Thyroid gland (tissue), 4 donors: ENCODE measurements around the gene MORF4L1. TPM values are rescaled to one million over a fixed set of nuclear protein-coding genes. Genes with fewer than 3 reads are reported as not detected.

Source experiments
- DNase-seq, 2 donors: peaks; one replicate each; pipeline ENCODE4 v3.0.0-alpha.2; 2019
- H3K27ac ChIP-seq, 3 donors: fragments of 200-600 bp; sonication (generic); 1 replicate in 2 of 3; 2 replicates in 1 of 3; pipeline ENCODE4 v1.5.1; 2016 to 2019; ENCODE audit warnings: mild to moderate bottlenecking in 1 of 3, moderate library complexity in 1 of 3
- H3K27me3 ChIP-seq: fragments of 200-600 bp; sonication (generic); one replicate; pipeline ENCODE4 v1.5.1; 2019
- H3K36me3 ChIP-seq, 2 donors: fragments of 200-600 bp; sonication (generic); one replicate each; pipeline ENCODE4 v1.5.1; 2016 to 2019
- H3K4me1 ChIP-seq, 2 donors: fragments of 200-600 bp; sonication (generic); one replicate each; pipeline ENCODE4 v1.5.1; 2017 to 2019
- H3K4me3 ChIP-seq, 3 donors: fragments of 200-600 bp; sonication (generic); replicated peaks in 1 of 3; 1 replicate in 2 of 3; 2 replicates in 1 of 3; pipeline ENCODE4 v1.5.1; 2016; ENCODE audit warnings: mild to moderate bottlenecking in 1 of 3
- H3K9me3 ChIP-seq: fragments of 200-600 bp; sonication (generic); one replicate; pipeline ENCODE4 v1.5.1; 2017
- POLR2A ChIP-seq, 2 donors: fragments of 450-650 bp; IDR thresholded peaks; one replicate each; pipeline ENCODE4 v1.6.1; 2017; ENCODE audit warnings: antibody characterized with exemption in 2 of 2, mild to moderate bottlenecking in 2 of 2, moderate library complexity in 1 of 2
- WGBS, 2 donors: methylation state at CpG; one replicate each; pipeline ENCODE4 v1.1.5; 2017; 5-methylcytosine and 5-hydroxymethylcytosine counted together
- intact Hi-C: fragments of 100-400 bp; cut with DNase I; formaldehyde crosslinking; loops from one replicate; pipeline ENCODE4 v1.15.1; 2023
- total RNA-seq, 4 donors: library from RNA; depleted of rRNA; stranded (reverse); fragments of >200 nt; gene quantifications; one replicate each; pipeline ENCODE4 v1.2.3, GENCODE V29; 2016
- TF ChIP-seq, protein P1 (sequence below), 6 experiments: fragments of 200-600 bp in 3 of 6; fragments of 450-650 bp in 3 of 6; sonication (generic) in 3 of 6; IDR thresholded peaks; one replicate each; pipeline ENCODE4 v1.5.1; 2016 to 2019; ENCODE audit warnings: antibody characterized with exemption in 6 of 6, mild to moderate bottlenecking in 2 of 6, inconsistent platforms in 1 of 6, moderate library complexity in 1 of 6

Gene MORF4L1
- total RNA-seq, 4 donors from 2014 or later, result 264 to 326 (median 298) TPM

DNA sequence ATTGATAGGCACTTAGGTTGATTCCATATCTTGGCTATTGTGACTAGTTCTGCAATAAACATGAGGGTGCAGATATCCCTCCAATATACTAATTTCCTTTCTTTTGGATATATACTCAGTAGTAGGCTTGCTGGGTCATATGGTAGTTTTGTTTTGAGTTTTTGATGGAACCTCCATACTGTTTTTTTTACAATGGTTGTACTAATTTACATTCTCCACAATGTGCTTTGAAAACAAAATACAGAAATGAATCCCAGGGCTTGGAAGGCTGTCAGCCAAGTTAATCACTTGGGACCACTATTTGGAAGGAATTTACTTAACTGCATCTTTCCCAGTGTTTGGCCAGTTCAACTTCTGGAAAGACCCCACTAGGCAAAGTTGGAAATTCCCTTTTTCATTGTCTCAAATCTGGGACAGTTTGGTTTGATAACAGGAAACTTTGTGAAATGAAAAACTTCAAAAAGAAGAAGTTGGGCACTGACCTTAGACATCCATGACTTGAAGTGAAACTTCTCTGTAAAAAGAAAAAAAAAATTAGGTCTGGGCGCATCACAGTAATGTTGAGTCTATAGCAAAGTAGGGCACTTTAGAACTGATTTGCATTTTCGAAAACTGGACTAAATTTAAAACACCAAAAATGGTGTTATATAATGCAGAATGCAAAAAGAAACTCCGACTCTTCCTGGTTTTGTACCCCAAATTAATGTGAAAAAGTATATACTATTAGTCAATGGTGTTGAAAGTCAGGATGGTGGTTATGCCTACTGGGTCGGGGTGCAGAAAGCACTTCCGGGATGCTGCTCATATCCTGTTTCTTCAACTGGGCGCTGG is 66.2 kb downstream of the MORF4L1 start:
- no peak for DNase-seq
- Histone ChIP-seq H3K4me1 (peaks cover 0 to 13% of the 10 kb centered on the region in 2 donors), H3K9me3 (no peaks in the 10 kb centered on the region), H3K27ac (no peak overlapping the region), H3K27me3 (no peaks in the 10 kb centered on the region), H3K4me3 (no peak overlapping the region), H3K36me3 (no peaks in the 10 kb centered on the region)
- intact Hi-C loops, result no loop called here
- TF ChIP-seq, protein P1, sequence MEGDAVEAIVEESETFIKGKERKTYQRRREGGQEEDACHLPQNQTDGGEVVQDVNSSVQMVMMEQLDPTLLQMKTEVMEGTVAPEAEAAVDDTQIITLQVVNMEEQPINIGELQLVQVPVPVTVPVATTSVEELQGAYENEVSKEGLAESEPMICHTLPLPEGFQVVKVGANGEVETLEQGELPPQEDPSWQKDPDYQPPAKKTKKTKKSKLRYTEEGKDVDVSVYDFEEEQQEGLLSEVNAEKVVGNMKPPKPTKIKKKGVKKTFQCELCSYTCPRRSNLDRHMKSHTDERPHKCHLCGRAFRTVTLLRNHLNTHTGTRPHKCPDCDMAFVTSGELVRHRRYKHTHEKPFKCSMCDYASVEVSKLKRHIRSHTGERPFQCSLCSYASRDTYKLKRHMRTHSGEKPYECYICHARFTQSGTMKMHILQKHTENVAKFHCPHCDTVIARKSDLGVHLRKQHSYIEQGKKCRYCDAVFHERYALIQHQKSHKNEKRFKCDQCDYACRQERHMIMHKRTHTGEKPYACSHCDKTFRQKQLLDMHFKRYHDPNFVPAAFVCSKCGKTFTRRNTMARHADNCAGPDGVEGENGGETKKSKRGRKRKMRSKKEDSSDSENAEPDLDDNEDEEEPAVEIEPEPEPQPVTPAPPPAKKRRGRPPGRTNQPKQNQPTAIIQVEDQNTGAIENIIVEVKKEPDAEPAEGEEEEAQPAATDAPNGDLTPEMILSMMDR (IDR thresholded peaks at IDR 0.05), result no peak
- no peak for TF ChIP-seq POLR2A (IDR thresholded peaks at IDR 0.05)
- WGBS, 2 donors, result 73 to 75% methylated on average over 6 of the region's 6 CpGs

DNA sequence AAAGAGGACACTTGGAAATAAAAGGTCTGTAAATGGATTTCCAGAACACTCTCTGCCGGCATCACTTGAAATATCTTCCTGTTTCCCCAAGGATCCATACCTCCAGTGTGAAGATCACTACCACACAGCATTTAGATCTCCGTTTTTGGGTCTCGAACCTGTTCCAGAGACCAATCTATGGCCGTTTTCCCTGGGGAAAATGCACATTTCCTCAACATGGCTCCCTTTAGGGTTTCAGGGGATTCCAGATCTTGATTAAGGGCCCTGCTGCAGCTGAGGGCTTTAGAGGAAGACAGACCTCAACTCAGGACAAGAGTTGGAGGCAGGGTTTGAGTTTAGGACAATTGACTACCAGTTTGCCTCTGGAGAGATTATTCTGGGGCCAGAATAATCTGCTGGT is 70.1 kb downstream of the MORF4L1 start:
- WGBS, 2 donors, result 91 to 98% methylated on average over 4 of the region's 4 CpGs
- Histone ChIP-seq H3K27ac (no peak overlapping the region), H3K4me3 (no peak overlapping the region), H3K36me3 (no peaks in the 10 kb centered on the region), H3K9me3 (no peaks in the 10 kb centered on the region), H3K4me1 (peaks cover 7 to 15% of the 10 kb centered on the region in 2 donors), H3K27me3 (no peaks in the 10 kb centered on the region)
- TF ChIP-seq, protein P1 (IDR thresholded peaks at IDR 0.05), result no peak
- no peak for TF ChIP-seq POLR2A (IDR thresholded peaks at IDR 0.05)
- DNase-seq, result no peak
- intact Hi-C loops, result no loop called here

DNA sequence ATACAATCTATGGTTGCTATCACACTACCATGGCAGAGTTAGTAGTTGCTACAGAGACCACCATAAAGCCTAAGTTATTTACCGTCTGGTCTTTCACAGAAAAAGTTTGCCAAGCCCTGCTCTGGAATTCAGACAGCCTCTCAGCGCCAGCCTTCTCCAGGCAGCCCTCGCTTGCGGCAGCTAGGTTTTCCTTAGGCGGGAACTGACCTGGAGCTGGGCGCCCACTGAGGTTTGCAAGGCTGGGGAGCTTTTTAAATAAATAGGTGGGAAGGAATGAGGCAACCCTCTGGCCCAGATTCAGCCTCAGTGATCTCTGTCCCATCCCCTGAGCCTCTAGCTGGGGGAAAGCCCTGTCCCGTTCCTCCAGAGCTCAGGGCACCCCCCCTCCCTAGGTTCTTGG is 71.0 kb downstream of the MORF4L1 start:
- Histone ChIP-seq H3K36me3 (no peaks in the 10 kb centered on the region), H3K4me1 (peaks cover 7 to 11% of the 10 kb centered on the region in 2 donors), H3K9me3 (no peaks in the 10 kb centered on the region), H3K4me3 (no peak overlapping the region), H3K27me3 (no peaks in the 10 kb centered on the region), H3K27ac (no peak overlapping the region)
- no peak for DNase-seq
- WGBS, 2 donors, result 66 to 89% methylated on average over 7 of the region's 7 CpGs
- intact Hi-C loops, result no loop called here
- TF ChIP-seq, protein P1 (IDR thresholded peaks at IDR 0.05), result no peak
- no peak for TF ChIP-seq POLR2A (IDR thresholded peaks at IDR 0.05)

DNA sequence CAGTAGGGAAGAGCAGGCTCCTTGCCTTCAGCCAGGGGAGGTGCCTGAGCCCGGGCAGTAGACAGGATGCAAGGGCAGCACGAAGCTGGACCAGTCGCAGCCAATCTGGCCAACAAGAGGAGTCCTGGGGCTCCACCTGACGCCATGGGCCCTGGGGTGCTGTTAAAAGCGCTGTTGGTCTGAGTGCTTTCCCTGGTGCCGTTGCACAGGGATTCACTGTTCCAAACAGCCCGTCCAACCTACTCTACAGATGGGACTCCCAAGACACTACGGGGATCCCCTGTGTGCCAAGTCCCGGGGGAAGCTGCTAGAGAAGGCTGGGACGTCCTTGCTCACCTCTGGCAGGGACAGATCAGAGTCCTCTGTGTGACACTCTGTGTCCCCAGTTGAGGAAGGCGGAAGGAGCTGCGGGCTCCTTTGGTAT is 71.5 kb downstream of the MORF4L1 start:
- no peaks in the 10 kb centered on the region for H3K27me3 ChIP-seq
- H3K4me1 ChIP-seq, result peaks cover 7 to 11% of the 10 kb centered on the region in 2 donors
- peak in 1 of 2 donors; percentile 20 for DNase-seq
- no peak for TF ChIP-seq POLR2A (IDR thresholded peaks at IDR 0.05)
- TF ChIP-seq, protein P1 (IDR thresholded peaks at IDR 0.05), result no peak
- WGBS, 2 donors, result 37 to 47% methylated on average over 6 to 12 of the region's 12 CpGs
- H3K36me3 ChIP-seq, result no peaks in the 10 kb centered on the region
- intact Hi-C loops, result no loop called here
- H3K9me3 ChIP-seq, result no peaks in the 10 kb centered on the region
- peak overlapping the region in 1 of 3 donors; percentile 43 for H3K27ac ChIP-seq
- H3K4me3 ChIP-seq, result peak overlapping the region in 2 of 3 donors; percentile 51 to 54
